ENCODE results near the gene DLG2.

Gene DLG2

GRCh38 chr11:85589373-85589772 lies 37.8 kb downstream of the DLG2 start:
- no peak overlapping the region for H3K4me3 ChIP-seq (ENCODE audit: low read depth, low read length)
- TF ChIP-seq CTCF (IDR thresholded peaks at IDR 0.05; ENCODE audit: low read depth, low read length, missing control alignments) = no peak
- no peak for DNase-seq (ENCODE audit: low read depth)

- no peak for DNase-seq (ENCODE audit: low read depth)
- H3K4me3 ChIP-seq (ENCODE audit: low read depth, low read length) = no peak overlapping the region
- TF ChIP-seq CTCF (IDR thresholded peaks at IDR 0.05; ENCODE audit: low read depth, low read length, missing control alignments) = no peak
These were observed 45.0 kb downstream of the DLG2 start for GRCh38 chr11:85582111-85582510.

GRCh38 chr11:85575388-85575787 lies 51.8 kb downstream of the DLG2 start:
- DNase-seq (ENCODE audit: low read depth) = no peak
- H3K4me3 ChIP-seq (ENCODE audit: low read depth, low read length) = no peak overlapping the region
- TF ChIP-seq CTCF (IDR thresholded peaks at IDR 0.05; ENCODE audit: low read depth, low read length, missing control alignments) = no peak

GRCh38 chr11:85572056-85572455 lies 55.1 kb downstream of the DLG2 start:
- no peak for TF ChIP-seq CTCF (IDR thresholded peaks at IDR 0.05; ENCODE audit: low read depth, low read length, missing control alignments)
- H3K4me3 ChIP-seq (ENCODE audit: low read depth, low read length) = no peak overlapping the region
- DNase-seq (ENCODE audit: low read depth) = no peak

- no peak for DNase-seq (ENCODE audit: low read depth)
- no peak overlapping the region for H3K4me3 ChIP-seq (ENCODE audit: low read depth, low read length)
- no peak for TF ChIP-seq CTCF (IDR thresholded peaks at IDR 0.05; ENCODE audit: low read depth, low read length, missing control alignments)
These were observed 57.6 kb downstream of the DLG2 start for GRCh38 chr11:85569525-85569924.

- no peak for DNase-seq (ENCODE audit: low read depth)
These were observed 68.7 kb downstream of the DLG2 start for GRCh38 chr11:85558411-85558810.

More at GRCh38 chr11:85558411-85558810, 68.7 kb downstream of the DLG2 start:
- no peak for TF ChIP-seq CTCF (IDR thresholded peaks at IDR 0.05; ENCODE audit: low read depth, low read length, missing control alignments)
- H3K4me3 ChIP-seq (ENCODE audit: low read depth, low read length) = no peak overlapping the region

All from GM12864 (cell line).